HG03103 (cell line): ENCODE results near the gene TASOR2.

Source experiments
- ATAC-seq: cut with Tn5 transposase; IDR thresholded peaks from one replicate; pipeline ENCODE4 v1.9.1; 2021; ENCODE audit warnings: low read depth; ENCODE audit not compliant: unreplicated experiment

The TASOR2 gene

DNA sequence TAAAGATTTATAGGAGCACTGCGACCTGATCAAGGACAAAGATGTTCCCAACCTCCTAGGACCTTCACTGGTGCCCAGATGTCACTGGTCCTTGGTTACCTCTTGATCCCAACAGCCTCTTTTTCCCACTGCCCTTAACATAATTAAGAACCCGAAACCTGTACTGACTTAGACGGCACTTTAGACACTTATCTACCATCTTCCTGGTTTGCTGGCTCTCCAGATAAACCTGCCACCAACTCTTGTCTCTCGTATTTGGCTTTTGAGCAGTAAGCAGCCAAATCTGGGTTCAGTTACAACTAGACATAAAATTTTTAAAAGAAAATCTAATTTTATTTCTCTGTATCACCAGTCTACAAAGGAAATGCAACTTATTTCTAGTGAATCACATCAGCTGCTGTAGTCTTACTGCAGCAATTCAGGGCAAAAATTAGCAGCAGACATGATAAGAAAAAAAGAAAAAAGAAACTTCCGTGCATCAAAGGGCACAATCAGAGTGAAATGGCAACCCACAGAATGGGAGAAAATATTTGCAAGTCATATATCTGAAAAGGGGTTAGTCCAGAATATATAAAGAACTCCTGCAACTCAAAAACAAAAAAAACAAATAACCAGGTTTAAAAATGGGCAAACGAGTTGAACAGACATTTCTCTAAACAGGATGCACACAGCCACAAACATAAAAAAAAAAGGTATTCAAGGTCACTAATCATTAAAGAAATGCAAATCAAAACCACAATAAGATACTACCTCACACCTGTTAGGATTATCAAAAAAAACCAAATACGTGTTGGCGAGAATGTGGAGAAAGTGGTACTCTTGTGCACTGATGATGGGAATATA is 27.7 kb upstream of the TASOR2 start:
- no peak for ATAC-seq

DNA sequence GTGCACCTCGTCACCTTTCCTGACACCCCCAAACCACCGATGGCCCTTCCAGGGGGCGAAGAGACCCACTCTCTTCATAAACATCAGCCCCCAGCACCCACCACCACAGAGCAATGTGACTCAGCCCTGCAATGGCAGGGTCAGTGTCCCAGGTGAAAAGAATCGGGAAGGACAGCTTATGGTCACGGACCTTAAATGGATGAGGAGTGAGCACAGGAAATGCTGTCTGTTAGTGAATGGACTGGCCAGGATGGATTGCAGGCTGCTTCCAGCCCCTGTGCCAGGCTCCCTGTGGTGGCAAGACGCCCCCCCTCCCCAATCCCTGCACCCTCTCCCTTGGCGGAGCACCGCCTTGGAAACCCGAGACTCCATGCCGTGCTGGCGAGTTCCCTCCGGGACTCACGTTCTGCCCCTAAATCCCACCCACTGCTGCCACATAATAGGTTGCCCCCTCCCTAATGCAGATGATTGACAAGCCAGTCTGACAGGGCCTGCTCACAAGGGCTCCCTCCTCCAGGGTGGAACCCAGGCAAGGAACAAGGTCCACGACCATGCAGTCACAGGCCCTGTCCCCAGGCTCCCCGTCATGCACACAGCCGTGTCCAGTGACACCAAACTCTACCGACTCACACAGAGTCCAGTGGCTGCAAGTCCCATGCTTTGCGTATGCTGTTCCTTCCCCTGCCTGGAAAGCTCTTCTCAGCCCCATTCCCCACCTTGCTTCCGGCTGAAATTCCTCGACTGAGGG is 25.6 kb upstream of the TASOR2 start:
- no peak for ATAC-seq

GRCh38 chr10:5659702-5660528 is 24.7 kb upstream of the TASOR2 start:
- ATAC-seq = peak; percentile 69

- ATAC-seq = no peak
These were observed 23.6 kb upstream of the TASOR2 start for GRCh38 chr10:5661043-5661442.

- ATAC-seq = no peak
These were observed 21.7 kb upstream of the TASOR2 start for GRCh38 chr10:5662708-5663579.

GRCh38 chr10:5663692-5664427 is 20.8 kb upstream of the TASOR2 start:
- ATAC-seq = no peak

GRCh38 chr10:5665373-5666007 is 19.1 kb upstream of the TASOR2 start:
- ATAC-seq = no peak

- ATAC-seq = peak; percentile 51
These were observed 18.4 kb upstream of the TASOR2 start, which contains the start of gene ASB13 for GRCh38 chr10:5666008-5666840. Gene ASB13 (minus strand): TSS chr10:5666595. CDS start chr10:5666551, 44 bp downstream.

GRCh38 chr10:5666841-5667630 is 17.6 kb upstream of the TASOR2 start:
- no peak for ATAC-seq

DNA sequence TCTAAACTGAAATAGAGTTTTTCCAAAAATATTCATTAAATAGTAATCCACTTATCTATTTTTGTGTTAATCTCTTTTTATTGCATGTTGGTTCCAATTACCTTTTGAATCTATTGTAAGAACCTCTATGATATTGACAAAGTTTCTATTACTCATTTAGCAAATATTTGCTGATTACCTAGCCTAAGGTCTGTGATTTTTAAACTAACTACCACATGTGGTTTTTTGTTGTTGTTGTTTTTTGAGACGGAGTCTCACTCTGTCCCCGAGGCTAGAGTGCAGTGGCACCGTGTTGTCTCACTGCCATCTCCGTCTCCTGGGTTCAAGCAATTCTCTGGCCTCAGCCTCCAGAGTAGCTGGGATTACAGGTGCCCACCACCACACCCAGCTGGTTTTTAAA is 16.2 kb upstream of the TASOR2 start:
- no peak for ATAC-seq

- ATAC-seq = no peak
These were observed 15.0 kb upstream of the TASOR2 start for GRCh38 chr10:5669604-5670003.

DNA sequence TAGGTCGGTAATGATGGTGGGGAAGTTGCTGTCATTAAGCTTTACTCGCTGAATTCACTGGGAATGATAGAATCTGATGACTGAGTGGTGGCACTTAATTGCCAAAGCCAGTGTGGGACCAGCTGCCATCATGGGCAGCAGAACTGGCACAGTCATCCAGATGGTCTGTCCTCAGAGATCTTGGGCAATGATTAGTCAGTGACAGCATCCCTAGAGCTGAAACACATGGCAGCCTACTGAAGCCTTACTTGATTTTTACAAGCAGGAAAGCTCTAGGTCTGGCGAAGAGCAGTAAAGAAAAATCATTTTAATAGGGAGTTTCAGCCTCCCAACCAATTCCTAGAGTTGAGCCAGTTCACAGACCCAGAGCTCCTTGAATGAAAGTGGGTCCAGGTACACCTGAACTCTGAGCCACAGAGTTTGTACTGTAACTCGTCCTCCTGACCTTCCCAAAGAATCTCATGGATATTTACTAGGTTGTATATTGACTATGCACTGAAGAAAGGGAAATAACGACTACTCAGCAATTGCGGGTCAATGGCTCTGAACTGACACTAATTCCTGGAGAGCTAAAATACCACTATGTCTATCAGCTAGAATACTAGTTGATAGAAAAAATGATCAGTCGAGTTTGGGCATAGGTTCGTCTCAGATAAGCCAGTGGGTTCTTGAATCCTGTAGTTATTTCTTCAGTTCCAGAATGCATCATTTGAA is 13.8 kb upstream of the TASOR2 start:
- no peak for ATAC-seq

DNA sequence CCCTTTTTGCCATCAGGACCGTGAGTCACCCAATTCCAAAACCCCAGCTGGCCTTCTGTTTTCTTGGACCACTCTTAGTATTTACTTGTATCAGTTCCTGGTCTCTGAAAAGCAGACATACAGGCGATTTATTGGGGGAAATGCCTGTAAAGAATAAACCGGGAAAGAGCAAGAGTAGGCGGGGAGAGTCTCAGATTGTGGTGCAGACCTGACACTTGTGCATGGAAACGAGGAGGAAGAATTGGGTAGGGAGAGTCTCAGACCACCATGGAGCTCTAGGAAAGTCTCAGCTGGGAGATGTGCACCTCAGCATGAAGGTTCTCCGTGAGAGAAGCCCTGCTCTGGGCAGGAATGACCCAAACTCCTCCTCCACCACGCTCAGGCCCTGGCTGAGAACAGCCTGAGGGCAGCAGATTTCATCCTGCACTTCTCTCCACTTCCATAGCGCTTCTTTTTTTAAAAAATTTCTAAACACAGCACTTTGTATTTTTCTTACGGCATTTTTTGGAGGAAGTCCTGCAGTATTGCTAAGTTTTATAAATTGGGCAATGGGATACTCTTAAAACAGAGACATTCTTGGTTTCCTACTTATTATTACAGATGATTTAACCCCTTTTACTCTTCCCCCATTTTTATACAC is 6.1 kb upstream of the TASOR2 start:
- no peak for ATAC-seq

DNA sequence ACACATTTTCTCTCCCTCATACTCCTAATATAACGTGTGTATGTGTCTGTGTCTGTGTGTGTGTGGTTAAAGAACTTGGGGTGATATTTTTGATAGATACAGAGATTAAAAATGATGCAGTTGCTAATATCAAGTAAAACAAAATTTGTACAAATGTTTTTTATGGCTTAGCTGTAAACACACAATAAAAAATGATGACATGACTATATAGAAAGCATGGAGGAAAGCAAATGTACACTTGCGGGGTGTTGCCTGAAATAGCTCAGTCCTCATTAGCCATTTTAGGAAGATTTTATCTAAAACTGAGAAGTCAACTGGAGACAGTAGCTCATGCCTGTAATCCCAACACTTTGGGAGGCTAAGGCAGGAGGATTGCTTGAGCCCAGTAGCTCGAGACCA is 5.6 kb upstream of the TASOR2 start:
- ATAC-seq = no peak

- ATAC-seq = no peak
These were observed 5.0 kb upstream of the TASOR2 start for GRCh38 chr10:5679606-5680005.

DNA sequence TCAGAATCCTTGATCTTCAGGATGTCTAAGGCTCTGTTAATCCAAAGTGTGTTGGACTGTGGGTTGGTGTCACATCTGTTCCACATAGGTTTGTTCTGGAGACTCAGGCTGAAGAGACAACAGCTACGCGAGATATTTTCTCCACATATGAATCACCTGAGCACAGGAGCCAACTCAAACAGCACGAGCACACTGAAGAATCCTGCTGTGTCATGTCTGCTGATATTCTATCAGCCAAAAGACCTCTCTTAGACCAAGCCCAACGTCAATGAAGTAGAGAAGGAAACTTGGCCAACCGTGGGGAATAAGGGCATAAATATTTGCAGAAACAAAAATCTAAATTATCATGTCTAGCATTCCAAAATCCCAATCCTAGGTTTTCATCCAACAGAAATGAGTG is 2.7 kb upstream of the TASOR2 start:
- no peak for ATAC-seq
